DND-41 (cell line): ENCODE measurements around the gene DBX1.

Experiments
- CTCF ChIP-seq: IDR thresholded peaks from 2 replicates; pipeline ENCODE4 v1.5.1; 2012; ENCODE audit warnings: borderline replicate concordance, low read length, moderate library complexity, mild to moderate bottlenecking; ENCODE audit not compliant: poor library complexity, severe bottlenecking; ENCODE audit errors: extremely low read depth
- EZH2 ChIP-seq: IDR thresholded peaks from 3 replicates; pipeline ENCODE4 v1.6.1; 2012; ENCODE audit warnings: borderline replicate concordance, low read depth, mild to moderate bottlenecking, moderate library complexity, low read length, inconsistent platforms; ENCODE audit not compliant: severe bottlenecking

- TF ChIP-seq CTCF (no peak), EZH2 (no peak)
These were observed 21.6 kb downstream of the DBX1 start for GRCh38 chr11:20138707-20139106.
